Posterior cingulate gyrus (tissue), 11 donors: Measurements from ENCODE around the gene HIVEP2.

ENCODE experiments used
- DNase-seq, 10 donors: peaks; one replicate each; pipeline versions ENCODE4 v3.0.0 to v3.0.0-alpha.2; 2020 to 2021; ENCODE audit warnings: mixed read lengths in 3 of 10
- intact Hi-C: fragments of 100-400 bp; cut with DNase I; formaldehyde crosslinking; loops from one replicate; pipeline ENCODE4 v1.15.1; 2023

Gene HIVEP2

DNA sequence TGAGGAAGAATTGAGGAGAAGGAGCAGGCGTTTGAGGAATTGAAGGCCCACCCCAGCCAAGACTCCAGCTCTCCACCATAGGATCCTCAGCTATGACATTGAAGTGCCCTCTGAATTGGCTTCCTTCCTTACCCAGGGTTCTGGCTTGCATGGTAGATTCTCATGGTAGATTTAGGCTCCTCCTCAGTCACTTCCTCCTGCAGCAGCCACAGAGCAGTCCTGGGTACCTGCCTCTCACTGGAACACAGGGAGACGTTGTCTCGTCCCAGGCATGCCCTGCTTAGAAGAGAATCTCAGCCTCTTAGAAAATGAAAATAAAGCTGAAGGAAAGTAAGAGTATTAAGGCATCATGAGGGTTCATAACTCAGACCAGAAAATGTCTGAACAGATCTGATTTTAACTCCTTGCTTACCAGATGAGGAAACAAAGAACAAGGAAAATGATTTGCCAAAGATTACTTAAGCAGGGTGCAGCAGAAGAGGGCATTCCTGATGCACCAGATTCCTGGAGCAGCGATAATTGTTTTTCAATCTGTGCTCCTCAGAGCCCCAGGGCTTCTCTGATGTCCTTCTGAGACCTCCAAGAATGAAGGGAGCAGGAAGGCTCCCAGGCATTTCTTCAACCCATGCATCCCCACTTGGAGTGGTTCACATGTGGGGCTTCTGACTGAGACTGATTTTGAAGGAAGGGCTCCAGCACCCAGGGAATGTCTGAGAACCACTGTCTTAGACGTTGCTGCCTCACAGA is 219.8 kb downstream of the HIVEP2 start:
- no peak for DNase-seq
- intact Hi-C loops = no loop called here

DNA sequence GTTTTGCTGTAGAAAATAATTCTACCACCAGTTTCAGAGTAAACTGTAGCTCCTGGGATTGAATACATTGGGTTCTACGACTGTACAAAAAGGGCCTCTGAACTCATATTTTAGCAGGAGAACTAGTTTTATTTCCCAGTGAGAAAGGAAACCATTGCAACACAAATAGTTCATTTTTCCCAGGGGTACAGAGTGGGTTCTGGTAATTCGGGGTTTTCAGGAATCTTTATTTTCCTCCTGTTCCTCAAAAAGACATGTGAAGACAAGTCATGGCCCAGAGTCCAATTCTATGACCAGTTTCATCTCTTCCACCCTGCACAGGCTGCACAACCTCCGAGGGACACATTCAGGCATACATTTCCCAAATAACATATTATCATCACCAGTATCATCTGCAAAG is 222.1 kb downstream of the HIVEP2 start:
- intact Hi-C loops = no loop called here
- no peak for DNase-seq

DNA sequence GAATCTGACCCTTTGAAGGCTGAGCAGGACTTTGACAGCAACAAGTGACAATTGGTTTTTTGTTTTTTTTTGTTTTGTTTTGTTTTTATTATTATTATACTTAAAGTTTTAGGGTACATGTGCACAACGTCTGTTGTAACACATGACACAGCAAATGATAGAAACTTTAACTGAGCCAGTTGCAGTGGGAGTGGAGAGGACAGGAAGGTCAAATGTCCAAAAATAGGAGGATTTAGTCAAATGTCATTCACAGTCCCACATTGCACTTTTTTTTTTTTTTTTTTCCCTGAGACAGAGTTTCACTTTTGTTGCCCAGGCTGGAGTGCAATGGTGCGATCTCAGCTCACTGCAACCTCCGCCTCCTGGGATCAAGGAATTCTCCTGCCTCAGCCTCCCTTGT is 223.0 kb downstream of the HIVEP2 start:
- no peak for DNase-seq
- intact Hi-C loops = no loop called here

- DNase-seq = no peak
- intact Hi-C loops = no loop called here
Observed at GRCh38 chr6:142721215-142721920, 223.6 kb downstream of the HIVEP2 start.

- DNase-seq = no peak
- intact Hi-C loops = no loop called here
Observed at GRCh38 chr6:142718667-142719191, 226.2 kb downstream of the HIVEP2 start.

GRCh38 chr6:142716097-142716496 is 228.9 kb downstream of the HIVEP2 start:
- DNase-seq = no peak
- intact Hi-C loops = no loop called here

- intact Hi-C loops = no loop called here
- peak in 1 of 10 donors; percentile 79 for DNase-seq
Observed at GRCh38 chr6:142714951-142715785, 229.8 kb downstream of the HIVEP2 start.

GRCh38 chr6:142713959-142714358 is 231.0 kb downstream of the HIVEP2 start:
- intact Hi-C loops = no loop called here
- DNase-seq = peak in 1 of 10 donors; percentile 60

- intact Hi-C loops = no loop called here
- DNase-seq = no peak
Observed at GRCh38 chr6:142712231-142712630, 232.7 kb downstream of the HIVEP2 start.

- DNase-seq = no peak
- intact Hi-C loops = no loop called here
Observed at GRCh38 chr6:142708651-142709050, 236.3 kb downstream of the HIVEP2 start.

- DNase-seq = no peak
- intact Hi-C loops = no loop called here
Observed at GRCh38 chr6:142707255-142707654, 237.7 kb downstream of the HIVEP2 start.

DNA sequence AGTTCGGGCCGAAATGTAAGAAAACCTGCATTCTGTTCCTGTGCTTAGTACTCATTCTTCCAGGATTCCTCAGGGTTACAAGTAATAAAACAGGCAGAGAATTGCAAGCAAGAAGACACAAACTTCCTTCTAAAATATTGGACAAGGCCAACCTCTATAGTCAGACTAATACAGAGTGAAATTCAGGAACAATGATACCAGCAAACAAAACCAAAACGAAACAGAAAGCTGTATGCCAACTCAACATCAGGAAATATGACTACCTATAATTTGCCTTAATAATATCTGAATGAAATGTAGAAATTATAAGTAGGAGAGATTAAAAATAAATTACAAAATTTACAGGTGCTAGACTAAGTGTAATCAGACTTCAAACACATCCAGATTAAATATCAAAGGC is 238.8 kb downstream of the HIVEP2 start:
- no peak for DNase-seq
- intact Hi-C loops = no loop called here

DNA sequence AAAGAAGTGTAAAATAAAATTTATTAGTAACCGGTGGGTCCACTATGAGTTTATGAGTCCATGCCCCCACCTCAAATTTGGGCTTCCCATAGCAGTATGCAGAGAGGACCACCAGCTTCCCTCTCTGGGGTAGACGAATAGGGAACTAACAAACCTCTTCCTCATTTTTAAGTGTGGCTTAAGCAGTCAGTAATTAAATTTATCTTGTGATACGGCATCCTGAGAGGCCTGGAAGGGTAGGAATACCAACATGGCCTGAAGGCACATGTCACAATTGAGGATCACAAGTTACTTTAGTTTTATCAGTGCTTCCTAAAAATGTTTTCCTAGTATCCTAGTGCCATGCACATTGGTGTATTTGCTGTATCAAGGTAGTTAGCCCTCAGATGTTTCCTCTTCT is 239.9 kb downstream of the HIVEP2 start:
- intact Hi-C loops = no loop called here
- DNase-seq = no peak

DNA sequence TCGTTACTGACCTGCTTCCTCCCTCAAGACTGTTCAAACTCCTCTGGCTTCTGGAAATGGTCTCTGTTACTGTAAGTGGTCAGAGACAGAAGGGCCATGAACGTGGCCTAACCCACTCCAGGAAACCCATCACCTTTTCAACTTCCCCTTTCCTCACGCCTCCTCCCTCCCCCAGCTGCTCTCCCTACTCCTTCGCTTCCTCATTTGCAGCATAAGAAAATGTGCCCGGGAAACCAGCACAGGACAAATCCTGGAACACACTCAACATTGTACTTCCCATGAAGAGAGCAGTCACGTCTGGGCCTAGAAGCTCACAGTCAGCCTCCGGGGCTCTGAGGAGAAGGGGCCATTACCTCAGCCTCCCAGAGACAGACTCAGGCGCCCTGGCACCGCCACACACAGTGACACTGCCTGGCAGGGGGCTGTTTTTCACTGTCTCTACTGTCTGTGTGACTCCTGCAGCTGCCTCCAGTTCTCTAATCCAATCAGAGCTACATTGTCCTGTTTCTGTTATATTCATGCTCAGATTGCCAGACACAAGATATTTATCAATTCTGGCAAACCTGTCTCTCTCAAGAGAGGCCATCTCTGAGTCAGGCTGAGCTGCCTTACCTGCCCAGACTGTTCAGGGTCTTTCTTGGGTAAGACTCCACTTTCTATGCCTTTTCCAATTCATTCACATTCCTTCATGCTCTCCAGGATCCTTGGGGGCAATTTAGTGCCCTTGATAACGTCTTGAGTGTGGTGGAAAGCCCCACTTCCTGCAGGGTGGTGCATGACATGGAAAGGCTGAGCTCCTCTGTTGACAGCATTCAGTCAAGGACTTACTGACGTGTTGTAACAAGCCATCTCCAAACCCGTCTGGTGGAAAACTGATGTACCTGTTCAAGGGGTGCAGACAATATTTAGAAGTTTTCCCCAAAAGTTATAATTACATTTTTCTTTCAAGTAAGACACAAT is 242.2 kb downstream of the HIVEP2 start:
- peak in 7 of 10 donors; percentile 15 to 93 (median 37) for DNase-seq
- intact Hi-C loops = no loop called here
